HG03039 (cell line): ENCODE data around the gene STX8.
"Not testable (repeated sequence)": the region's sequence is repeated elsewhere in the genome, so short reads cannot be mapped to it uniquely, and the experiment has no call there.

Experiments used
- ATAC-seq: cut with Tn5 transposase; IDR thresholded peaks from one replicate; pipeline ENCODE4 v1.9.1; 2021; ENCODE audit warnings: mild to moderate bottlenecking, moderate library complexity; ENCODE audit not compliant: unreplicated experiment

The STX8 gene

GRCh38 chr17:9557161-9557755, 18.4 kb downstream of the STX8 start:
- ATAC-seq = no peak

- not testable (repeated sequence) for ATAC-seq
Measured at GRCh38 chr17:9554715-9555114, 20.9 kb downstream of the STX8 start.

GRCh38 chr17:9553596-9553995, 22.0 kb downstream of the STX8 start:
- no peak for ATAC-seq

- no peak for ATAC-seq
Measured at GRCh38 chr17:9553181-9553580, 22.4 kb downstream of the STX8 start.

- no peak for ATAC-seq
Measured at GRCh38 chr17:9549215-9549614, 26.4 kb downstream of the STX8 start.

- no peak for ATAC-seq
Measured at GRCh38 chr17:9544221-9544620, 31.4 kb downstream of the STX8 start.

- ATAC-seq = no peak
Measured at GRCh38 chr17:9541718-9542117, 33.9 kb downstream of the STX8 start.

- no peak for ATAC-seq
Measured at GRCh38 chr17:9538626-9539025, 37.0 kb downstream of the STX8 start.

- no peak for ATAC-seq
Measured at GRCh38 chr17:9537177-9537776, 38.3 kb downstream of the STX8 start.

GRCh38 chr17:9536061-9536460, 39.6 kb downstream of the STX8 start:
- ATAC-seq = no peak

- no peak for ATAC-seq
Measured at GRCh38 chr17:9533441-9533840, 42.2 kb downstream of the STX8 start.

GRCh38 chr17:9532715-9533114, 42.9 kb downstream of the STX8 start:
- no peak for ATAC-seq

GRCh38 chr17:9531034-9531433, 44.6 kb downstream of the STX8 start:
- ATAC-seq = no peak

GRCh38 chr17:9529033-9529700, 46.5 kb downstream of the STX8 start:
- no peak for ATAC-seq

GRCh38 chr17:9527788-9528187, 47.8 kb downstream of the STX8 start:
- no peak for ATAC-seq

- ATAC-seq = no peak
Measured at GRCh38 chr17:9522074-9522473, 53.5 kb downstream of the STX8 start.

GRCh38 chr17:9521062-9521461, 54.6 kb downstream of the STX8 start:
- ATAC-seq = no peak

- no peak for ATAC-seq
Measured at GRCh38 chr17:9520649-9521048, 55.0 kb downstream of the STX8 start.

- ATAC-seq = no peak
Measured at GRCh38 chr17:9519583-9520272, 55.9 kb downstream of the STX8 start.

- no peak for ATAC-seq
Measured at GRCh38 chr17:9517396-9517795, 58.2 kb downstream of the STX8 start.

- ATAC-seq = no peak
Measured at GRCh38 chr17:9513266-9513665, 62.4 kb downstream of the STX8 start.
